ENCODE results near the gene C22orf23.

GRCh38 chr22:37973271-37974170 lies 20.1 kb upstream of the C22orf23 start:
- no peak for TF ChIP-seq EZH2phosphoT487 (conservative IDR thresholded peaks at IDR 0.05; ENCODE audit: low read length)
- TF ChIP-seq CTCF (IDR thresholded peaks at IDR 0.05; ENCODE audit: insufficient read depth, low read length, poor library complexity, severe bottlenecking): no peak
